Esophagus (tissue), 2 donors: ENCODE results near the gene THSD4. TPM values are rescaled to one million over a fixed set of nuclear protein-coding genes. Genes with fewer than 3 reads are reported as not detected.

Experiments
- H3K27ac ChIP-seq, 2 donors: one replicate each; pipeline ENCODE4 v1.5.1; 2013; ENCODE audit warnings: low read depth in 2 of 2, mild to moderate bottlenecking in 2 of 2, inconsistent platforms in 1 of 2, low read length in 1 of 2, moderate library complexity in 1 of 2
- H3K27me3 ChIP-seq, 2 donors: one replicate each; pipeline ENCODE4 v1.6.1; 2013; ENCODE audit warnings: low read length in 2 of 2, control low read depth in 1 of 2, mild to moderate bottlenecking in 1 of 2; ENCODE audit not compliant: insufficient read depth in 2 of 2, control insufficient read depth in 1 of 2
- H3K36me3 ChIP-seq, 2 donors: one replicate each; pipeline ENCODE4 v1.6.1; 2013; ENCODE audit warnings: low read length in 1 of 2; ENCODE audit not compliant: control insufficient read depth in 2 of 2, insufficient read depth in 2 of 2
- H3K4me1 ChIP-seq, 2 donors: one replicate each; pipeline ENCODE4 v1.6.1; 2013; ENCODE audit warnings: low read length in 1 of 2; ENCODE audit not compliant: control insufficient read depth in 2 of 2, insufficient read depth in 2 of 2
- H3K4me3 ChIP-seq, 2 donors: one replicate each; pipeline ENCODE4 v1.5.1; 2013; ENCODE audit warnings: low read length in 2 of 2, mild to moderate bottlenecking in 2 of 2, low read depth in 1 of 2, moderate library complexity in 1 of 2
- H3K9me3 ChIP-seq, 2 donors: one replicate each; pipeline ENCODE4 v1.6.1; 2013; ENCODE audit warnings: mild to moderate bottlenecking in 2 of 2, low read depth in 1 of 2, low read length in 1 of 2, moderate library complexity in 1 of 2; ENCODE audit not compliant: control insufficient read depth in 2 of 2, insufficient read depth in 1 of 2
- WGBS, 2 donors: extraction: QIAGEN DNeasy Blood & Tissue Kit; methylation state at CpG; one replicate each; pipeline ENCODE4 v1.1.7; 2013; 5-methylcytosine and 5-hydroxymethylcytosine counted together
- polyA plus RNA-seq, 2 donors: library from polyadenylated mRNA; stranded (reverse); fragments of 200-250 nt; gene quantifications; one replicate each; pipeline ENCODE4 v1.2.3, GENCODE V29; 2013
- donor health status: healthy with polysubstance abuse.
- donor health status: Bipolar disorder and iron deficiency.

THSD4 gene
- polyA plus RNA-seq, 2 donors: 34.1 to 49.7 TPM

DNA sequence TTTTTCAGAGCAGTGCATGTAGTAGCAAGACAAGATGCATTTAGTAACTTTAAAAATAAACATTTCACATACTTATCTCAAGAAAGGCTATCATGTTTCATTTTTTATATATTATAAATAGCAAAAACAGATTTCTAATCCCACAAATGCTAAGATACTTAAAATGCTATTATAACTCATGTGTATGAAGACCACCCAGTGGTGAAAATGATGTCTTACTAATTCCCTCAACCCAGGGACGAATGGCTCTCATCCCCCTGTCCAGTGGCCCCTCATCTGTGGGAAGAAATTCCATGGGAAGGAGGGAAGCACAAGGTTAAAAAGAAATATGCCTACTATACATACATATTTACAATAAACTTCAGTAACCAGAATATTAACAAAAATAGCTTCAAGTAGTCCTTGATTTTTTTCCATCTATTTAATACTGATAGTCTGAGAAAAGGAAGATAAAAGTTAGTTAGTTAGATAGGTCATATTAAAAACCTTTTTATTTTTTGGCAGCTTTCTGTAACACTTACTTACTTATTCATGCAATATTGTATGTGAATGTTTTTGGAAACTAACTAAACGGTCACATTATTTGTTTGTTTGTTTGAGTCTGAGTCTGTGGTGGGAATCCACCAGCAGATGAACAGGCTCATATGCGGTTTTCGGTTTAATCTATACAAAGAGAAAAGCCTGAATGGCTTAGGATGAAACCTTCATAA is 709.9 kb downstream of the THSD4 start:
- Histone ChIP-seq H3K9me3 (peaks cover 0 to 3% of the 10 kb centered on the region in 2 donors), H3K27ac (no peak overlapping the region), H3K27me3 (no peaks in the 10 kb centered on the region), H3K4me1 (no peaks in the 10 kb centered on the region), H3K4me3 (no peak overlapping the region), H3K36me3 (peaks cover 11 to 15% of the 10 kb centered on the region in 2 donors)
- WGBS, 2 donors: 86 to 95% methylated on average over 4 of the region's 4 CpGs

DNA sequence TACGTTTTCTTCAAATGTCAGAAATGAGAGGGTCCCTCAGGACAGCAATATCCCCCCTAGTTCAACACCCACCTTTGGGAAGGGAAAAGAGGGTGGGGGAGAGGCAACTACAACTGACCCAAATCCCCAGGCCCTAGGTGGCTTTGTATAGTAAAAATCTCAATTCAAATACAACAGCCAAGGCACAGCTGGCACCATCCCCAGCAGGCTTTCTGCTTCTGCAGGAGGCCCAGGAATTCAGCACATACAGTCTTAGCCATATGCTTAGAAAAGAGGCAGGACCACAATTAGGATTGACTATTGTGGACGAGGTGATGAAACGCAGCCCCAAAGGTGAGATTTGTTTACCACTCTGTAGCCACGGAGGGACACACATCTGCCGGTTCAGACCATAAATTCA is 710.9 kb downstream of the THSD4 start:
- Histone ChIP-seq H3K4me1 (no peaks in the 10 kb centered on the region), H3K27ac (no peak overlapping the region), H3K27me3 (no peaks in the 10 kb centered on the region), H3K9me3 (peaks cover 0 to 3% of the 10 kb centered on the region in 2 donors), H3K36me3 (peaks cover 11 to 15% of the 10 kb centered on the region in 2 donors), H3K4me3 (no peak overlapping the region)
- WGBS, 2 donors: 90 to 94% methylated on average over 5 of the region's 5 CpGs

DNA sequence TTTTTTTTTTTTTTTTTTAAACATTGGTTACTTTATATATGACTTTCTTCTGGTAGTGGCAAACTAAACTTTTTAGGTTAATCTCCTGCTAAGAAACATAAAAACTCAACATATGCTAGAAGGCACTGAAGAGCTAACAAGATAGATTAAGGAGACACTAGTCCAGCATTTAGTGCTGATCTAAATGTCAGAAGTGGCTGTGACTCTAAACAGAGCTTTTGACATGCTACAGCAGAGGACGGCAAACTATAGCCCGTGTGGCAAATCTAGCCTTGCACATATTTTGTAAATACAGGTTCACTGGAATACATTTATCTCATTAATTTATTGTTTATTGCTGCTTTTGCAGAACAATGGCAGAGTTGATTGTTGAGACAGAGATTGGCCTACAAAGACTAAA is 715.7 kb downstream of the THSD4 start:
- 86 to 90% methylated on average over 2 of the region's 2 CpGs for WGBS, 2 donors
- no peak overlapping the region for H3K27ac ChIP-seq

More for the DNA sequence above, 715.7 kb downstream of the THSD4 start:
- Histone ChIP-seq H3K27me3 (no peaks in the 10 kb centered on the region), H3K4me3 (no peak overlapping the region), H3K4me1 (no peaks in the 10 kb centered on the region), H3K9me3 (no peaks in the 10 kb centered on the region), H3K36me3 (peaks cover 11 to 12% of the 10 kb centered on the region in 2 donors)

Other genes with a start within 250 kb of the THSD4 start
- gene THAP10, start 223.0 kb upstream of the THSD4 start, polyA plus RNA-seq: 1 to 10 TPM in 1 of 2 donors, under 1 TPM in 1; 0.69 to 1.1 TPM
- 1 to 10 TPM; 1.4 to 2.1 TPM for gene LRRC49, start 222.6 kb upstream of the THSD4 start, polyA plus RNA-seq